Sigmoid colon (tissue), 7 donors: ENCODE data around the gene CDH3. TPM values are rescaled to one million over a fixed set of nuclear protein-coding genes. Genes with fewer than 3 reads are reported as not detected.

Experiments used
- DNase-seq: peaks from one replicate; pipeline ENCODE4 v3.0.0-alpha.2; 2019
- H3K27ac ChIP-seq, 4 donors: fragments of 200-600 bp; sonication (generic); one replicate each; pipeline ENCODE4 v1.5.1; 2016 to 2019; ENCODE audit warnings: mild to moderate bottlenecking in 1 of 4
- H3K27me3 ChIP-seq, 3 donors: fragments of 200-600 bp; sonication (generic); one replicate each; pipeline ENCODE4 v1.5.1; 2019; ENCODE audit warnings: mild to moderate bottlenecking in 1 of 3
- H3K36me3 ChIP-seq, 4 donors: fragments of 200-600 bp; sonication (generic); one replicate each; pipeline ENCODE4 v1.5.1; 2016 to 2019
- H3K4me1 ChIP-seq, 4 donors: fragments of 200-600 bp; sonication (generic); one replicate each; pipeline ENCODE4 v1.5.1; 2017 to 2019
- H3K4me3 ChIP-seq, 4 donors: fragments of 200-600 bp; sonication (generic); one replicate each; pipeline ENCODE4 v1.5.1; 2017 to 2019; ENCODE audit warnings: mild to moderate bottlenecking in 2 of 4, moderate library complexity in 1 of 4
- H3K9me3 ChIP-seq, 4 donors: fragments of 200-600 bp in 3 of 4; sonication (generic) in 3 of 4; one replicate each; pipeline versions ENCODE4 v1.5.1 to v1.6.1; 2013 to 2019
- CTCF ChIP-seq, 4 experiments: fragments of 450-650 bp in 3 of 4; fragments of 200-600 bp in 1 of 4; IDR thresholded peaks; one replicate each; pipeline ENCODE4 v1.5.1; 2016 to 2019; ENCODE audit warnings: antibody characterized with exemption in 4 of 4, mild to moderate bottlenecking in 3 of 4, moderate library complexity in 2 of 4
- EP300 ChIP-seq, 4 donors: sonication (generic); formaldehyde crosslinking; IDR thresholded peaks; one replicate each; pipeline ENCODE4 v1.6.1; 2017; ENCODE audit warnings: antibody characterized with exemption in 4 of 4
- POLR2A ChIP-seq, 2 donors: fragments of 450-650 bp; IDR thresholded peaks; one replicate each; pipeline ENCODE4 v1.6.1; 2016; ENCODE audit warnings: antibody characterized with exemption in 2 of 2, mild to moderate bottlenecking in 2 of 2, moderate library complexity in 2 of 2
- POLR2AphosphoS5 ChIP-seq, 4 donors: sonication (generic); formaldehyde crosslinking; IDR thresholded peaks; one replicate each; pipeline ENCODE4 v1.6.1; 2017; ENCODE audit warnings: antibody characterized with exemption in 4 of 4
- WGBS, 2 donors: extraction: QIAGEN DNeasy Blood & Tissue Kit; methylation state at CpG; one replicate each; pipeline ENCODE4 v1.1.7; 2013; 5-methylcytosine and 5-hydroxymethylcytosine counted together
- intact Hi-C: fragments of 100-400 bp; cut with DNase I; formaldehyde crosslinking; loops from one replicate; pipeline ENCODE4 v1.15.1; 2023
- polyA plus RNA-seq, 3 donors: library from polyadenylated mRNA; stranded (reverse); fragments of 200-250 nt; gene quantifications; one replicate each; pipeline ENCODE4 v1.2.3, GENCODE V29; 2013
- total RNA-seq, 4 donors: library from RNA; depleted of rRNA; stranded (reverse); fragments of >200 nt; gene quantifications; one replicate each; pipeline ENCODE4 v1.1.0, GENCODE V29; 2016
- donor health status: healthy with polysubstance abuse.
- donor health status: Bipolar disorder and iron deficiency.
- donor health status: healthy.

Gene CDH3
- total and polyA plus RNA-seq, 7 donors, result under 0.01 to 4.9 (median 1.5) TPM; not detected in 3

DNA sequence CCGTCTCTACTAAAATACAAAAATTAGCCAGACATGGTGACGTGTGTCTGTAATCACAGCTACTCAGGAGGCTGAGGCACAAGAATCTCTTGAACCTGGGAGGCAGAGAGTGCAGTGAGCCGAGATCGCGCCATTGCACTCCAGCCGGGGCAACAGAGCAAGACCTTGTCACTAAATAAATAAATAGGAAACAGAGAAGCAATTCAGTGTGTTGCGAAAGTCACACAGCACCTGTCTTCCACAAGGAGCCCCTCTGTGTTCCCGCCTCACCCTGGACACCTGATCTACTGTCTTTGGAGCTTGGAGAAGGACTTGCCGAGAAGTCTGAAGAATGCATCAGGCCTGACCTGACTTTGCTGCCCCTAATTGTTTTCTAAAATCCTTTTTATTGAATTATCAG, 88.5 kb downstream of the CDH3 start:
- H3K4me1 ChIP-seq, result peaks cover 0 to 16% (median 15%) of the 10 kb centered on the region in 4 donors
- WGBS, 2 donors, result 88 to 91% methylated on average over 9 of the region's 9 CpGs
- H3K36me3 ChIP-seq, result no peaks in the 10 kb centered on the region
- peaks cover 0 to 2% (median 0%) of the 10 kb centered on the region in 4 donors for H3K9me3 ChIP-seq
- DNase-seq, result no peak
- H3K27me3 ChIP-seq, result peaks cover 18 to 37% (median 29%) of the 10 kb centered on the region in 3 donors
- H3K4me3 ChIP-seq, result no peak overlapping the region
- TF ChIP-seq POLR2AphosphoS5 (IDR thresholded peaks at IDR 0.05) (no peak), EP300 (IDR thresholded peaks at IDR 0.05) (no peak), CTCF (IDR thresholded peaks at IDR 0.05) (no peak), POLR2A (IDR thresholded peaks at IDR 0.05) (no peak)
- no peak overlapping the region for H3K27ac ChIP-seq
- intact Hi-C loops, result no loop called here

- H3K4me3 ChIP-seq, result no peak overlapping the region
- no peak overlapping the region for H3K27ac ChIP-seq
- H3K4me1 ChIP-seq, result peaks cover 0 to 16% (median 15%) of the 10 kb centered on the region in 4 donors
- no peaks in the 10 kb centered on the region for H3K36me3 ChIP-seq
- H3K9me3 ChIP-seq, result peaks cover 0 to 2% (median 0%) of the 10 kb centered on the region in 4 donors
- intact Hi-C loops, result no loop called here
- no peak for DNase-seq
- H3K27me3 ChIP-seq, result peaks cover 18 to 38% (median 30%) of the 10 kb centered on the region in 3 donors
- TF ChIP-seq EP300 (IDR thresholded peaks at IDR 0.05), result no peak
- no peak for TF ChIP-seq CTCF (IDR thresholded peaks at IDR 0.05)
- no peak for TF ChIP-seq POLR2A (IDR thresholded peaks at IDR 0.05)
- TF ChIP-seq POLR2AphosphoS5 (IDR thresholded peaks at IDR 0.05), result no peak
- WGBS, 2 donors, result 96 to 97% methylated on average over 2 of the region's 2 CpGs
Measured at GRCh38 chr16:68734782-68735181, 89.7 kb downstream of the CDH3 start.

GRCh38 chr16:68736561-68736960, 91.5 kb downstream of the CDH3 start:
- Histone ChIP-seq H3K4me1 (peaks cover 0 to 16% (median 15%) of the 10 kb centered on the region in 4 donors), H3K4me3 (no peak overlapping the region), H3K36me3 (no peaks in the 10 kb centered on the region), H3K27me3 (peaks cover 18 to 38% (median 30%) of the 10 kb centered on the region in 3 donors), H3K27ac (no peak overlapping the region), H3K9me3 (peaks cover 0 to 2% (median 0%) of the 10 kb centered on the region in 4 donors)
- intact Hi-C loops, result no loop called here
- DNase-seq, result no peak
- TF ChIP-seq POLR2A (IDR thresholded peaks at IDR 0.05) (no peak), EP300 (IDR thresholded peaks at IDR 0.05) (no peak), CTCF (IDR thresholded peaks at IDR 0.05) (no peak), POLR2AphosphoS5 (IDR thresholded peaks at IDR 0.05) (no peak)
- WGBS, 2 donors, result 59 to 88% methylated on average over 12 of the region's 12 CpGs

DNA sequence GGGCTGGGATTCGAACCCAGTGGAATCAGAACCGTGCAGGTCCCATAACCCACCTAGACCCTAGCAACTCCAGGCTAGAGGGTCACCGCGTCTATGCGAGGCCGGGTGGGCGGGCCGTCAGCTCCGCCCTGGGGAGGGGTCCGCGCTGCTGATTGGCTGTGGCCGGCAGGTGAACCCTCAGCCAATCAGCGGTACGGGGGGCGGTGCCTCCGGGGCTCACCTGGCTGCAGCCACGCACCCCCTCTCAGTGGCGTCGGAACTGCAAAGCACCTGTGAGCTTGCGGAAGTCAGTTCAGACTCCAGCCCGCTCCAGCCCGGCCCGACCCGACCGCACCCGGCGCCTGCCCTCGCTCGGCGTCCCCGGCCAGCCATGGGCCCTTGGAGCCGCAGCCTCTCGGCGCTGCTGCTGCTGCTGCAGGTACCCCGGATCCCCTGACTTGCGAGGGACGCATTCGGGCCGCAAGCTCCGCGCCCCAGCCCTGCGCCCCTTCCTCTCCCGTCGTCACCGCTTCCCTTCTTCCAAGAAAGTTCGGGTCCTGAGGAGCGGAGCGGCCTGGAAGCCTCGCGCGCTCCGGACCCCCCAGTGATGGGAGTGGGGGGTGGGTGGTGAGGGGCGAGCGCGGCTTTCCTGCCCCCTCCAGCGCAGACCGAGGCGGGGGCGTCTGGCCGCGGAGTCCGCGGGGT, 92.1 kb downstream of the CDH3 start, which contains the start of gene CDH1:
CDH1 (plus strand) TSS at position 247 of the 684 bp plus-strand sequence; CDS start at position 371, 124 bp downstream.
- Histone ChIP-seq H3K4me1 (peaks cover 0 to 16% (median 15%) of the 10 kb centered on the region in 4 donors), H3K27ac (peak within 1 kb of the TSS in 1 of 4 donors; percentile 51), H3K36me3 (no peaks in the 10 kb centered on the region), H3K27me3 (peaks cover 18 to 38% (median 30%) of the 10 kb centered on the region in 3 donors), H3K9me3 (peaks cover 0 to 2% (median 0%) of the 10 kb centered on the region in 4 donors), H3K4me3 (peak within 1 kb of the TSS in 3 of 4 donors; percentile 30 to 36 (median 34))
- peak in 1 of 4 donors; percentile 56 for TF ChIP-seq POLR2AphosphoS5 (IDR thresholded peaks at IDR 0.05)
- peak in 1 of 2 donors; percentile 74 for TF ChIP-seq POLR2A (IDR thresholded peaks at IDR 0.05)
- TF ChIP-seq EP300 (IDR thresholded peaks at IDR 0.05), result no peak
- 1 to 2% methylated on average over 63 of the region's 63 CpGs for WGBS, 2 donors
- intact Hi-C loops, result no loop called here
- no peak for DNase-seq
